GM18907 (cell line): ENCODE results near the gene MISP3.

Experiments
- ATAC-seq: cut with Tn5 transposase; IDR thresholded peaks from one replicate; pipeline ENCODE4 v1.9.1; 2021; ENCODE audit warnings: mild to moderate bottlenecking, moderate library complexity; ENCODE audit not compliant: unreplicated experiment

Gene MISP3

DNA sequence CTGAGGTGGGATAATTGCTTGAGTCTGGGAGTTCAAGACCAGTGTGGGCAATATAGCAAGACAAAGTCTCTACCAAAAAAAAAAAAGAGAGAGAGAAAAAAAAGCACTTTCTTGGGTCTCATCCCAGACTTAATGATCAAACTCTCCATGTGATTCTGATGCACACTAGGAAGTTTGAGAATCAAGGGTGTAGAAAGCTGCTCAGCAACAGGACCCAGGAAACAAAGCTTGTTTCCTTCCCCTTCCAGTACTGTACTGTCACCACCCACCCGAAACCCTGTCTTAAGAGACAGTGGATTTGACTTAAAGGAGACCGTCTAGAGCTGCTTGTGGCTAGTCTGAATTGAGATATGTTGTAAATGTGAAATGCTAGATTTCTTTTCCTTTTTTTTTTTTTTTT is 5.8 kb downstream of the MISP3 start:
- ATAC-seq = no peak

DNA sequence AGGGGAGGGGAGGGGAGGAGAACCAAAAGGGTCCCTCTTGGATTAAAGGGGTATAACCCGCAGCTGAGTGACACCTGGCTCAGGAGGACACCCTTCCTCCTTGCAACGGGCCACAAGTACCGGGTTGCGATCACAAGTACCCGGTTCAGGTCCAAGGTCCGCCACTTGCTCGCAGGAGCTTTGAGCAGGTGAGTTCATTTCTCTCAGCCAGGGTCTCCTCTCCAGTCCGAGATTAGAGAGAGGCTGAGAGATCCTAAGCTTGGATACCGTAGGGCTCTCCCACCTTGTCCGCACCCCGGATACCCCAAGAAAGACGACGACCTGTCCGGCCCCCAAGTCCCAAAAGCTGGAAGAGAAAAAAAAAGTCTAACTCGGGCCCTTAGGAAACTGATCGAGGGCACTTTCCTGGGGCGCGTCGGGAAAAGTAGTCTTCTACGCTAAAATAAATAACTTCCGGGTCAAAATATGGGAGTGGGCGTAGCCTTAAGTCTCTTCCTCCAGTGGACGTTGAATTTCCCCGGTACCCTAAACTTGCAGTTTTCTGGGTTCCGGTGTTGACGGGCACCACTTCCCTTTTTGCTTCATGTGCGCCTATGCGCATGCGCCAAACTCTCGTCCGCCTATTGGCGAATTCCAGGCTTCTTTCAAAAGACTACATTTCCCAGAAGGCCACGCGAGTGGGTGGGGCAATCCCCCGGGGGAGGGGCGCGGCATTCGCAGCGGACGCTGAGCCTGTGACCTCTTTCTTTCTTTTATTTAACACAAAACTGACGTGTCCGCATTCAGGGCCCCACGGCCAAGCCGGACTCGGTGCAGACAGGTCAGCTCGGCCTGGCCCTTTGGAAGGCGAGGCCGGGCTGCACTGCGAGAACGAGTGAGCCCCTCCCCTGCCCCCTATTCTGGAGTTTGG is 8.6 kb downstream of the MISP3 start:
- peak; percentile 83 for ATAC-seq

DNA sequence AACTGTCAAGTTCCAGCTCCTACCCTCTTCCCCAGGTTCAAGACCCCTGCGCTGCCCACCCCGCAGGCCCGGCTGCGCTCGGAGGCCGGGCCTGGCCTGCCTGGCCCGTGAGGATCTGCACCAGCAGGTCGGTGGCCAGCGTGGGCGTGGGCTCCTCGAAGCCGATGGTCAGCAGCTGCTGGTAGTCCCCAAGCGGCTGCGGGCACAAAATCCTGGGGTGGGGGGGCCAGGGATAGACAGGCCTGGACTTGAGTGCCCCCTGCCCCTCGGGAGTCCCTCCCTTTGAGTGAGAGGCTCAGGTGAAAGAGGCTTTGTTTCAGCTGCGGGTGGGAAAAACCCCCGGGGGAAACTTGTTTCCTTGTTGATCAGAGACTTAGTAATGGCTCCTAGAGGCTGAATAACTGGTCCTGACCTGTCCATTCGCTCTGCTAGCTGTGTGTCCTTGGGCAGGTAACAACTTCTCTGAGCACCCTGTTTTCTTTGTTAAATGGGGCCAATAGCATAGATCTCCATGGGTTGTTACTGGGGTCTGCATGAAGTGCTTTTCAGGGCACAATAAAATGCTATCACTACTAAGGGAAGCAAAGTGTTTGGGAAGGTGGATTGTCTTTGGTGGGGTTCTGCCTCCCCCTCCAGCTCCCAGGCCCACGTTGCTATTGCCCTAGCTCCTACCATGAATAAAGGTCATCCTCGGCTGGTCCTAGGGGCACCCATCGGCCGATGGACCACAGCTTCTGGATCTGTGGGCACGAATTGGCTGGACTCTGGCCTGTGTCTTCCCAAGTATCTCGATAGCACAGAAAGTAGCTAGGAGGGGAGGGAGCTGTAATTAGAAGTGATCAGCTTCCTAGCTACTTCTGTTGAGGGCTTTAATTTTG is 9.4 kb downstream of the MISP3 start:
- peak; percentile 17 for ATAC-seq

DNA sequence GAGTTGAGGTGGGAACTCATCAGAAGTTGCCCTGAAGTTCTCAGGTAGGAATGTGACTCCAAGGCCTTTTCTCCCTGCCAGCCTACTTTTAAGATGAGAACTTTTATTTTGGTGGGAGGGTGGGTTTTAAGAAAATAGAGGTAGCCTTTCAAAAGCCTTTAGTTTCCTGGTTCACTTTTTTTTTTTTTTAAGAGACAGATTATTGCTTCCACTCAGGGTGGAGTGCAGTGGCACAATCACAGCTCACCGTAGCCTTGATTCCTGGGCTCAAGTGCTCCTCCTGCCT is 10.0 kb downstream of the MISP3 start:
- no peak for ATAC-seq

DNA sequence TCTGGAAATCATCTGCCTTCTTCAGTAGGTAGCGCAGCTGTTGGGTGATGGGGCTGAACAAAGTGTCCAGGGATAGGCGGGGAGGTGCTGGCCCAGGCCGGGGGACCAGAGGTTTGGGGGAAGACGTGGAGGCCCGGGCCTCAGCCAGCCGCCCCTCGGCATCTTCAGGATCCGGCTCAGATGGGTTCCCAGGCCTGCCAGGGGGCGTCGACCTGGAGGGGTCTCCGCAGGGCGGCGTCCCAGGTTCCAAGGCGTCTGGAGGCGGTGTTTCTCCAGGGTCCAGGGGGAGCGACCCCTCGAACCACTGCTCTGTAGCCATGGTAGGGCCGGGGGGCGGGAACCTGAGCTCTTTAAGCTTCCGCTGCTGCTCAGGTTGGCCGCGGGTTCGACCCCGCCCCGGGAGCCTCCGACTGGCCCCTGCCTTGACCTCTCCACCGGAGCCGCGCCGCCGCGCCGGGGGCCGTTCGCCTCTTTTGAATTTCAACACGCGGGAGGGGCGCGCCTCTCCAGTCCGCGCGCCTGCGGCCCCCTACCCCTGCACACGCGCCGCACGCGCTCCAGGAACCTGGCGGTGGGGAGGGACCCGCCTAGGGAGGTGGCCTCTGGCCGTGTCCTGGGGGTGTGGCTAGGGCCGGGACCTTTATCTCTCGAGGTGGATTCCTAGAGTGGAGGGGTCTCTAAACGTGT is 12.9 kb downstream of the MISP3 start, which contains the start of gene C19orf67:
Gene C19orf67 (minus strand): TSS at position 475 of the 687 bp plus-strand sequence. CDS start 156 bp downstream, at position 319.
- no peak for ATAC-seq

DNA sequence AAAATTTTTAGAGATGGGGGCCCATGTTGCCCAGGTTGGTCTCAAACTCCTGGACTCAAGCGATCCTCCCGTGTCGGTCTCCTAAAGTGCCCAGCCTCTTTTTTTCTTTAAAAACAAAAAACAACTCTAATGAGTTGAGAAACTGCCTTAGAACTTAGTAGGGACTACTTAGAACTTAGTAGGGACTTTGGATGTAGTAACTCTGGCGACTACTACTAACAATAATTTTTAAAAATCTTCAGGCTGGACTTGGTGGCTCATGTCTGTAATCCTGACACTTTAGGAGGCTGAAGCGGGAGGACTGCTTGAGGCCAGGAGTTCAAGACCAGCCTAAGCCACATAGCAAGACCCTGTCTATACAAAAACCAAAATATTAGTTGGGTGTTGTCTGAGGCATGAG is 13.5 kb downstream of the MISP3 start:
- ATAC-seq = no peak

DNA sequence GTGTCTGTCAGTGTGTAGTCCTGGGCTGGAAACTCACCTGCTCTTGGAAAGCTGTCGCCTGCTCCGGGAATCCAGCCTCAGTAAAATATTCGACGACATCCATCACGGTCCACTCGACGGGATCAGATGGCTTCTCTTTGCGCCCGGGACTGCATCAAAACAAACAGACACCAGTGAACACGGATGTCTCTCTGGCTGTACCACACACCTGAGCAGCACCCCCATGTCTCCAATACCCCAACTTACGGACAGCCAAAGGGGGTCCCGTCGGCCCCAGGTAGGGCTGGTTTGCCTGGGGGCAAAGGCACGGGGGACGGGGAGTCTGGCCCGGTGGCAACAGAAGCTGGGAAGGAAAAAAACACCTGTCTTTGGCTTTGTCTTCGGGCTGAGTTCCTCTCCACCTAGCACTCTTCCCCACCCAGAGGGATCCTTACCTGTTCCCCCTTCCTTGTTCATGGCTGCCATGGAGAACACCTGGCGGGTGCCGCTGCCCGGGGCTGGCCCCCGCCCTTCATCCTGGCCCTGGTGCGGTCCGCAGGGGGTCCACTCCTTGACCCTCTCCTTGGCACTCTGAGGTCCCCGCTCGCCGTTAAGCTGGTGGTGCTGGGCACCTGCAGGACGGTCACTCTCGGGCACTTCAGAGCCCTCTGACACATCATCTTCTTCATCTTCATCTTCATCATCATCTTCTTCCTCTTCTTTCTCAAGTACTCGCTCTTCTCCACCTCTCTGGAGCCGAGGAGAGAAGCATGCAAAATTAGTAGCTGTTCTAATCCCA is 16.2 kb downstream of the MISP3 start:
- no peak for ATAC-seq

DNA sequence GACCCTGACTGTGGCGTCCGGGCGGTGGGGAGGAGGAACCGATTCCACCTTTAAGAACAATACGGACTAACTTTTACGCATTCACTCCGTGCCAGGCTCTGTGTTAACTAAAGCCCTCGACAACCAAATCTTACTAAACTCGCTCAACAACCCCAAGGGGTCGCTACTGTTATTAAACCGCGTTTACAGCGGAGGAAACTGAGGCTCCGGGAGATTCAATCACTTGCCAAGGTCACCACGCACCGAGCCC is 16.8 kb downstream of the MISP3 start:
- no peak for ATAC-seq

DNA sequence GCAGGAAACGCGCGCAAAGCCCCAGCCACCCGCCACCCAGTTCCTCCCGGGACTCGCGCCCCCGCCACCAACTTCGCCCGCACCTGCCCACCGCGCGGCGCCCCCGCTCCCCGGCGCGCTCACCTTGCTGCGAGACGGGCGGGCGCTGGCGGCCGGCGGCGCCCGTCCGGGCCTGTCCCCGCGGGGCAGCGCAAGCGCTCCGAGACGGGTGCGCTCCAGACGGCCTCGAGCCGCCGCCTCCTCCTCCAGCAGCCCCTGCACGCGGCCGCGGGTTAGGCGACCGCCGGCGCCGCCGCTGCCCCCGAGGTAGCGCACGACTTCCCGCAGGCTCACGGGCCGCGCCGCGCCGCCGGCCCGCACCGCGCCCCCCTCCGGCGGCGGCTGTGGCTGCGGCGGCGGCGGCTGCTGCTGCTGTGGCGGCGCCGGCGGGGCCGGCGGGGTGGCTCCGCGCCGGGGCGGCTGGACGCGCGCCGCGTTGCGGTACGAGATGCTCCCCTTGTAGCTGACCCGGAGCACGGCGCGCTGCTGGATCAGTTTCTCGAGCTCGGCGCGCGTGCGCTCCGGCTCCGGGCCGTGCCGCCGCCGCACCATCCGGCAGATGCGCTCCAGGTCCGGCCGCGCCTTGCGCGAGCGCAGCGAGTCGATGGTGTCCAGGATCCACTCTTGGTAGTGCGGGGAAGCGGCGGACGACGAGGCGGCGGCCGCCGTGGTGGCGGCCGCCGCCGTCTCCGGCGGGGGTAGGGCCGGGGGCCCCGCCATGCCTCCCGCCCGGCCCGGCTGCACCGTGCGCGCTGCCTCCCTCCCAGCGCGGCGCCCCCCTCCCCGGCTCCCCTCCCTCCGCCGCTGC is 17.3 kb downstream of the MISP3 start:
- peak; percentile 20 for ATAC-seq

DNA sequence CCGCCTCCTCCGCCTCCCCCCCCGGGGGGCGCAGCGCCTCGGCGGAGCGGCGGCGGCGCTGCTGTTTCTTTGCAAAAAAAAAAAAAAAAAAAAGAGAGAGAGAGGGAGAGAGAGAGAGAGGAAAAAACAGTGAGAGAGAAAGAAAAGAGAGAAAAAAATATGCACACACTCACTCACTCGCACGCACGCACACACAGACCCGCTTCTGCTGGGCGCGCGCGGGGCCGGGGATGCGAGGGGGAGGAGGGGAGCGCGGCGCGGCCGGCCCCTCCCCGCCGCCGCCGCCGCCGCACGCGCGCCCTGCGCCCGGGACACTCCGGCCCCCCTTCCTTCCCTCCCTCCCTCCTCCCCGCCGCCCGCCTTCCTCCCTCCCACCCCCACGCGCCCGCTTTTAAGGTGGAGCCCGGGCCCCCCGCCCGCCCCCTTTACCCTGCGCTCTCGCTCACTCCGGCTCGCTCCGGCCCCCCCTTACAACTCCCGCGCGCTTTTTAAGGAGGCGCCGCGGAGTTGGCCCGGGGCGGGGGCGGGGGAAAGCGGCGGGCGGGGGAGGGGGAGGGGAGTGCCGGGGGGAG is 18.0 kb downstream of the MISP3 start, which contains the start of gene SAMD1:
Gene SAMD1 (minus strand): TSS at position 243 of the 572 bp plus-strand sequence.
- peak; percentile 38 for ATAC-seq

DNA sequence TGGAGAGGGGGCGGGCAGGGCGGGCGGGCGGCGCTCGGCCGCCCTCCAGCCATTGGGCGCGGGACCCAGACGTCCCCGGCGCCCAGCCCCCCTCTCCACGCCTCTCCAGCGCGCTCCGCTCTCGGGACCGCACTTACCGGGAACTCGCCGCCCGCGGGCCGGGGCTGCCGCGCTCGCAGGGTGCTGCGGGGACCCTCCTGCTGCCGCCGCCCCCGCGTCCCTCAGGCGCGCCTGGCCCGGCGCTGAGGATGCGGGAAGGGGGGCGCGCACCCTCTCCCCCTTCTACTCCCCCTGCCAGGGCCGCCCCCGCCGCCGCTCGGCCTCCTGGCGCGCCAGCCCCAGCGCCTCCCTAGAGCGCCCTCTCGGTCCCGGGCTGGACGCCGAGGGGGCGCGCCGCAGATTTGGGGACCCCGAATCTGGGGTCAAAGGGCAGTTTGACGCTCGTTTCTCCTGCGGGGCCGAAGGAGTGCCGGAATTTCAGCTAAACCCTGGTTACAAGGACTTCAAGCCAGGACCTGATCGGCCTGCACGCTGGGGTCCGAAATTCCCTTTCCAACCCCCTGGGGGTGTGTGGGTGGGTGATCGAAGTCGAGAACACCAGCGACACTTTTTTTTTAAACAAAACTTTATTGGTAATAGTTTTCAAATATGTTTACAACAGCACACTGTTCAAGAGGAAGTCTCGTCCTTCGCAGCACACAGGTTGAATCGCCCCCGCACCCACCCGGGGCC is 18.7 kb downstream of the MISP3 start:
- peak; percentile 54 for ATAC-seq

DNA sequence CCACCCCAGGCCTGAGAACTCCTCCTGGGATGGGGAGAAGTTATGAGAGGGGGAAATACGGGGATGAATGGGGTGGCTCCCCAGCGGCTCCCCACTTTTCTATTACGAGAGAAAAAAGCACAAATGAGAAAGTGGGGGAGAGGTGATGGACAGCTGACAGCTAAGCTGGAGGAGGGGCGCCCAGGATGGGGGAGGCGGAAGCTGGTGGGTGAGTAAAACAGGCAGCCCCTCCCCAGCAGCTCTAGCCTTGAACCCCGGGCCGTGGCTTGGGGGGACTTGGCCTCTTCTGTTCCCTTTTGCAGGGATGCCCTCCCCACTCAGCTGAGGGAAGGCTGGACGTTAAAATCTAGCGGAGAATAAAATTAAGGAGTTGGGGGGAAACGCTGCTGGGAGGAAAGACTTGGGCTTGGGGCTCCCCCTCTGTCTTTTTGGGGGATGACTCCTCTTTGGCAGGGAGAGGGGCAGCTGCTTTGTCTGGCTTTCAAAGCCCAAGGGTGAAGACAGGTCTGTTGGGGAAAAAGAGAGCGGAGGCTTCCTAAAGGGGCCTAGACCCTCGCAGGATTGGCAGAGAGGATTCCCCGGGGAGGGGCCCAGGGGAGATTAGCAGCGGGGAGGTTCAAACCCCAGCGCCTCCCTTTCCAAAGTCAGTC is 19.4 kb downstream of the MISP3 start:
- ATAC-seq = peak; percentile 6

DNA sequence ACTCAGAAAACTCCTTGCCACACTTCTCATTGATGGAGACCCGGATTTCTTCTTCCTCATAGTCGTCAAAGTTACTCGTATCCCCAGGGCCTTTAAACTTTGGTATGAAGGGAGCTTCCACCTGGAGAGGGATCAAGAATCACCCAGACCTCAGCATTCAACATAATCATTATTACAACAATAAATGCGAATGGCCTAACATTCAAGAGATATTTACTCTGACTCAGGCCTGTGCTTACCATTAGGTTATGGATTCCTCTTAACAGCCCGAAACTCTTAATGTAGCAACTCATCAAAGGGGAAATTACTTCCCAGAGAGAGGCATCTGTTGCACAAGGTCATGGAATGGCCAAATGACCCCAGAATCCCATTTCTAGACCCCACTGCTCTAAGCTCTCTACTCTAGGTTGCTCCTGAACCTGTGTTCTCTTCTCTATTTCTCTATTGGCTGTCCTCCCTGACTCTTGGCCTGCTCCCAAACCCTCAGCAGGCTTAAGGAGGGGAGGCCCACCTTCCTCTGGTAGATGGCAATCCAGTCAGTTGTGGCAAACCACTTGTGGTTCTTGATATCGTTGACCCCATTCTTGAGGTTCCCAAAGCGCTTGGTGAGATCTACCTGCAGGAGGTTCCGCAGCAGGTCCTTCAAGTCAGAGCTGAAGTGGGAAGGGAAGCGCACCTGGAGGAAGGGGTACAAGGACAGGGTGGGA is 20.7 kb downstream of the MISP3 start:
- no peak for ATAC-seq

DNA sequence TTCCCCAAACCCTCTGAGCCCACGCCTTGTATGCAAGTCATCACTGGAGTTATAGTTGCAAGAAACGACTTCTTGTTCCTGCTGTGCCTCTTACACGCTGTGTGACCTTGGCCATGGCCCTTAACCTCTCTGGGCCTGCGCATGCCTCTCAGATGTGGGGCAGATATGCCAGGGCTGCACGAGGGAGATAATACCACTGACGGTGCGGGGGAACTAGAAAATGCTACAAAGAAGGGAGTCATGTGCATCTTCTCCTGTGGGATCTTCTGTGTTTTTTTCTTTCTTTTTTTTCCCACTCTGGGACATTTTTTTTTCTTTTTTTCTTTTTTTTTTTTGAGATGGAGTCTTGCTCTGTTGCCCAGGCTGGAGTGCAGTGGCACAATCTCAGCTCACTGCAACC is 22.3 kb downstream of the MISP3 start:
- no peak for ATAC-seq

DNA sequence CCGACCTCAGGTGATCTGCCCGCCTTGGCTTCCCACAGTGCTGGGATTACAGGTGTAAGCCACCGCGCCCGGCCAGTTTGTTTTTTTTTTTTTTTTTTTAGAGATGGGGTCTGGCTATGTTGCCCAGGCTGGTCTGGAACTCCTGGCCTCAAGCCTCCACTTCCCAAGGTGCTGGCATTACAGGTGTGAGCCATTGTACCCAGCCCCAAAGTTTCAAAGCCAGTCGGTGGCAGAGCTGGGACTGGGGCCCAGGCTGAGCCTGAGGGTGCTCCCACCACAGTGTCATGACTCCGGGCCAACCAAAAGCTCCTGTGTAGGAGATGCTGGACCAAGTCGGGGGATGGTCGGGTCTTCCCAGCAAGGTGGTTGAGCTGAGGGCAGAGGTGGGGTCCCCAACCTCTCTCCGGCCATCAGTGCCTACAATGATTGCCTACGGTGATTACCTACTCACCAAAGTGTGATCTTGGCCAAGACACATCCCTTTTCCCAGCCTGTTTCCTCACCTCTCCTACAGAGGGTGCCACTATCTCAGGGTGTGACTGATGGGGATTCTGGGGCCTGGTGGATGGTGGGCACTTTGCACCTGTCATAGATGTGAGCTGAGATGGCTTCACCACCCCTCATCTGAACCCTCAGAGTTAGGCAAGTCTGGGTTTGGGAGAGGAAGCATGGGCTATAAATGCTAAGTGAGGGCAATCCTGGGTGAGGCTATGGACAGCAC is 23.8 kb downstream of the MISP3 start:
- ATAC-seq = no peak

DNA sequence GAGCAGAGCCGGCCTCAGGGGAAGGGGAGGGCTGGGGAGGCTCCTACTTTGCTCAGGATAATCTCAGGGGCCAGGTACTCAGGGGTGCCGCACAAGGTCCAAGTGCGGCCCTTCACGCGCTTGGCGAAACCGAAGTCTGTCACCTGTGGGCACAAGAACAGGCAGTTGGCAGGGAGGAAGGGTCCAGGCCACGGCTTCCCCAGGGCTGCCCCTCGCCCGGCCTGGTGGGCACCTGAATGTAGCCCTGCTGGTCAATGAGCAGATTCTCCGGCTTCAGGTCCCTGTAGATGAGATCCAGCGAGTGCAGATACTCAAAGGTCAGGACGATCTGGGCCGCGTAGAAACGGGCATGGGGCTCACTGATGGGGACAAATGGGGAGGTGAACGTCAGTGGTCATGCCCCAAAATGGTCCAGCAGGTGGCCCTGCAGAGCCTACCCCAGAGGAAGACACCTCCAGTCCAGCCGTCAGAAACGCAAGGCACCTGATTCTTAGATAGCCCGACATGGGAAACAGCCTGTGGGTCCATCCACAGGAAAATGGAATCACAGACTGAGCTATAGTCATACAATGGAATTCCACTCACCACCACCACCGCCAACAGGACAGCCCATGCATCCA is 25.1 kb downstream of the MISP3 start:
- ATAC-seq = no peak
